GM18502 (cell line): ENCODE measurements around the gene AICDA.
"Not testable (repeated sequence)": the region's sequence is repeated elsewhere in the genome, so short reads cannot be mapped to it uniquely, and the experiment has no call there.

Source experiments
- ATAC-seq: cut with Tn5 transposase; IDR thresholded peaks from one replicate; pipeline ENCODE4 v1.9.1; 2021; ENCODE audit warnings: mild to moderate bottlenecking; ENCODE audit not compliant: unreplicated experiment, poor library complexity

The AICDA gene

DNA sequence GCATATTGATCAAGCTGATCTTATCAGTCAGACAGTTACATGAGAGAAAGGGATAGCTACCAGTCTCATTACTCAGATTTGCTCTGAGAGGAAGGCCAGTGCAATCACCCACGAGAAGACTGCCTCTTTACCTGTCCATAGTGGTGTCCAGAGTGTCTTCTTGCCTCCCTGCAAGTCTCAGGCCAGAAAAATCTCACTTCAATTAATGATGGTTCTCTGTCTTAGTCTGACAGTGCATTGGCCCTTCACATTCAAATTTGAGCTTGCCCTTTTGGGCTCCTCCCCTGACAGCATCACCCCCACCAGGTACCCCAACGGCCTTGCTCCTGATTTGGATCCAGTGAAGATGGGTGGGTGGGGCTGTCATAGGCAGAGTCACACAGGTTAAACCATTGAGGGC lies at the start of gene AICDA:
AICDA (minus strand) TSS at position 231 of the 400 bp plus-strand sequence; CDS start at position 139, 92 bp downstream.
- no peak for ATAC-seq

DNA sequence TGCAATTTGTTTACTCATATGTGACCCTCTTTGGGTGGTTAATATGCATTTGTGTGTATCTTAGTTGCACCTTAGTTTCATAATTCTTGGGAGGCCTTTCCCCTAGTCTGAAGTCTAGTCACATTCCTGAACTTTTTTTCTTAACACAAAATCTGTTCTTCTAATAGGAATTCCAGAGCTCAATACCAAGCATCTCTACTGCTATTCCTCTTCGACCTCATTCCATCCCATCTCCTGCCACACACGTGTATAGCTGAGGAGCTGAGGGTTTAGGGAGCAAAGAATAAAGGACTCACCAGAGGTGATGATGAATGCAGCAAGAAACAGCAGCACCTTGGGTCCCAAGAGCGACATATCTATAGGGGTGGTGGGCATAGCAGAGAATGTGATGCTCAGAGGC lies 49.1 kb upstream of the AICDA start:
- ATAC-seq: no peak

DNA sequence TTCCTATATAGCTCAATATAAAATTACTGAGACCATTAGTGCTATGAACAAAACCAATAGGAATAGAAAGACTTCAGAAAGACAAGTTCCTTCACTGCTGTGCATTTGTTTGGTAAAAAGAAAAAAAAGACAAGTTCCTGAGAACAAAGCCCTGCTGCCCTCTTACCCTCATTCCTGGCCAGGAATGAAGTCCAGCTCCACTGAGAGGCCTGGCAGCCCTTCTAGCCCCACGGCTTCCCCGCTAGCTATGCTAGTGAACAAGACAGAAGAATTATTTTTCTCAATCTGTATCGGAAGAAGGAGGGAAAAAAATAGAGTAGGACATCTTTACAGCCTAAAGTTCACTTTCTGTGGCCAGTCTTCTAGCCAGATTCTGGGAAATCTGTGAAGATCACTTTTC lies 48.4 kb upstream of the AICDA start:
- no peak for ATAC-seq

DNA sequence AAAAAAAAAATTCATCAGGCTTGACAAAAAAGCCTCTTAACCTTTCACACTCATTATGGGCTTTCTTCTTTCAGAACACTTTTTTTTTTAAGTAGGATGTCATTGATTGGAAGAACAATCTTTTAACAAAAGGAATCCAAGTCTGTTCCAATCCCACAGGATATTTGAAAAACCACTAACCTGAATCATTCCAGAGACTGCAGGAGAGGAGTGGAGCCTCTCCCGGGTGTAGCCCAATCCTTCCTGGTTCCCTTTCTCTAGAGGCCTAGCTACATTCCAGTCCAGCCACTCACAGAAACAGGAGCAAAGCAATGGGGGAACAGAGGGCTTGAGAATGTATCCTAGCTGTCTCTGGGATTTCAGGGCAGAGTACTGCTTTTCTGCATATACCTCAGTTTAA lies 45.7 kb upstream of the AICDA start:
- ATAC-seq: no peak

DNA sequence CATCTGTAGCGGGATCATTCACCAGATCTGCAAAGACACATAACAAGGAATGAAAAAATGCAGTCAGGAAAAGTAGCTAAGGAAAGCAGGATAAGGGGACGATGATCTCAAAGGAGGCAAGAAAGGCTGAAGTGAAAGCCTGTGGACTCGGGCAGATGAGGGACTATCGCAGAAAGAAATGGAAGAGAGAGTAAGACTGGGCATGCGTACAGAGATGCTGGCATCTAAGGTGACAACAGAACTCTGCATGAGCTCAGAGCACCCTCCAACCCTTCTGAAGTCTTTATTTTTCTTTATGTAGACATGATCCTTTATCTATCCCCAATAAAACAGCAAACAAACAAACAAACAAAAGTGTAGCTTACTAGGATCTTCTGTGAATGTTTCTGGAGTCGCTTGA lies 42.8 kb upstream of the AICDA start:
- ATAC-seq: no peak

DNA sequence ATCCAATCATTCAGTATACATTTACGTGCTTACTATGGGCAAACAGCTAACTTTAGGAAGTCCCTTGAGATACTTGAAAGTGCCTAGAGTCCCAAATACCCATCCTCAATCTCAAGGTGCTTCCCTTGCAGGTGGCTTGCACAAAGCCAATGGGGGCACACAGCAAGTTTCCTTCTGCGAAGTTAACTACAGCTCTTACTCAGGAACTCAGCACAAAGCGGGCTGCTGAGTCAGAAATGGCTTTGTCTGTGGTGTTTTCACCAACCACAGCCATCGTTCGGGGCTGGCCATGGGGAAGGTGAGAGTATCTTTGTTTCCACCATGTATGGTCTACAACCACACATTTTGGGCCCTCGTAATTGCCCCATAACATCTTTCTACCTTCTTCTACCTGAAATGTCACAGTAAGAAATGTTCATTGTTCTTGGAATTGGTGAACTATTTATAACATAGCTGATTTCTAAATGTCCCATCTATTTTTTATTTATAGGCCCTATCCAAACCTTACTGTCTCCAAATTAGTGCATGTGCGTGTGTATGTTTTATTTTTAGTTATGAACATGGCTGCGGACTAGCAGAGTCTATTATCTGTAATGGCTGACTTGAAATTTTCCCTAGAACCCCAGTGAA lies 36.0 kb upstream of the AICDA start:
- peak; percentile 83 for ATAC-seq

DNA sequence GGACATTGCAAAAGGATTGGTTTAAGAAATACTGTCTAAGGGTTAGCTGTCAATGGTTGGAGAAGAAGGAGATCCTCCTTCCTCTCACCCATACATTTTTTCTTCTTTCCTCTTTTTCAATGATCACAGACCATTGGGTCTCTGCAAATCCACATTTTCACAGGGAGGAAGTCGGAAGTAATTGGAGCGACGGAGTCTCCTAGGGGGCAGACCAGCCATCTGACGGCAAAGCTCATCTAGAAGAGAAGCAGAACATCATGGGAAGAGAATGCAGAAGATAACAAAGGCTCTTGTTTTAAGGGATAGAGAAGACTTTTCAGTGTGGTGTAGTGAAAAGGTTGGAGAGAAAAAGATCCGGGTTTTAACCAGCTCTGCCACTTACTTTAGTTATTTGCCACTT lies 35.3 kb upstream of the AICDA start:
- ATAC-seq: no peak

DNA sequence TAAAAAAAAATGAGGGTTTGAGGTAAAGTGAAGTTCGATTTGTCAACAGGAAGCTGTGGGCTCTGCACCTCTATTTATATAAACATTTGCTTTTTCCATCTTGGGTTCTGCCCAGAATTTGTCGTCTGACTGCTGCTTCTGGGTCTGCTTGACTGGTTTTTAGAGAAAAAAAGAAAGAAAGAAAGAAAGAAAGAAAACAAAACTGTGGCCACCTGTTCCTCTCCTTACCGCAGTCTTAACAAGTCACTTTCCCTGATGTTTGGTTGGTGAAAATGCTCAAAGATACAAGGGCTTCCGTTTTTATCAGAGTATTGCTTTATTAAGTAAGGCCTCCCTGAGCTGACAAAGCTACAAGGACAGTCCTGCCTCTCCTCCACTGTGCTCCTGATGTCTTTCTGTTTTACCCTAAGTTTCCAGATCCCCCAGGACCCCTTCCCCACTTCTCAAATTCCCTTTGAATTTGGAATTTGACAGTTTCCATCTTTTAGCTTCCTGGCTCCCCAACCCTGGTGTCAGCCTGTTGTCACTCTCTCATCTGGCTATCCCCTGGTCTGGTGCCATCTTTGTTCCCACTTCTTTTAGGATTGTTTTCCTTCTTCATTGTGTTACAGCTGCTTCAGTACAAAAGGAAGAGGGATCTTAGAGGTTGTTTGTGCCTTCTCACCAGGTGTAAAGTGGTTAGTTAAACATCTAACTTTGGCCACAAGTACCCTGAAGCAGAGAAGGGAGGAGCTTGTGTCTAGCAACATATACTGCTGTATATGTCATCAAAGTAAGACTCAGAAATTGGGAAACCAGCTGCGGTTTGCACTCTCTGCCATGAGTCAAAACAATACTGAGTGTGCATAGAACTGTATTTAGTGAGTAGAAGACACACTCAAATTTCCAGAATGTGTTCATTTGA lies 31.9 kb upstream of the AICDA start:
- peak; percentile 68 for ATAC-seq

DNA sequence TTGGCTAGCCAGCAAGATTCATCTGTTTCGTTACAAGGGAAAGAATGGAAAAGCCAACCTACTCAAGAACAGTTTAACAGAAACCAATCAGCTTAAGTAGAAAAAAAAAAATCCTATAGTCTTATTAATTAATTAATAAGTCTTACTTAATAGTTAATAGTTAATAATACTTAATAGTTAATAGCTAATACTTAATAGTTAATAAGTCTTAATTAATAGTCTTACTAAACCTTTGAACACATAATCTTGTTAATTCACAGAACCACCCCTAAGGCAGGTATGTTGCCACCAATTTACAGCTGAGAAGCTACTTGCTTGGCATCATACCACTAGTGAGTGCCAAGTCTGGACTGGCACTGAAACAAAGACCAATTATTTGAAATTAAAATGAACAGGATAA lies 30.1 kb upstream of the AICDA start:
- ATAC-seq: no peak

DNA sequence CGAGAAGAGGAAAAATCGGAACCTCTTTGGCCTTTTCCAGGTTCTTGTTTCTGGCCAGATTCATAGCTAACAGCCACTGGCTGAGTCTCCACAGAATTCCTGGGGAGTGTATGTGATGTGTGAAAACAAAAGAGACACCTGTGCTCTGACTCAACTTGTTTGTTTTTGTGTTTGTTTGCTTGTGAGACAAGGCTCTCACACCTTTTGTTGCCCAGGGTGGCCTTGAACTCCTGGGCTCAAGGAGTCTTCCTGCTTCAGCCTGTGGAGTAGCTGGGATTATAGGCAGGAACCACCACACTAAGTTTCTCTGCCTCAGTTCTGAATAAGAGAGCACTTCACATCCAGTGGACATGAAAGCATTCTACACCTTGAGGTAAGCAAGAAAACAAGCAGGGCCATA lies 27.3 kb upstream of the AICDA start:
- no peak for ATAC-seq

DNA sequence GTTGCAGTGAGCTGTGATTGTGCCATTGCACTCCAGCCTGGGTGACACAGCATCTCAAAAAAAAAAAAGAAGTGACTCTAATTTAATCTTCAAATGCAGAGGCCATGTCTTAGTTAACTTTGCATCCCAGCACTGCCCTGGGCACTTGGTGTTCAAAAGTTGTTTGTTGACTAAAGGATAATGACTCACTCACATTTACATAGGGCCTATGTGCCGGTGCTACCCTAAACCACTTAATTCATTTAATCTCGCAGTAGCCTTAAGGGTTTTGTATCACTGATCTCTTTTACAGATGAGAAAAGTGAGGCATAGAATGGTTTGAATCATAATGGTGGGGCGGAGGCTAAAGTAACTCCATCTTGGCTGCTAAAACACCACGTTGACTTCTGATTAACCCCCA lies 26.3 kb upstream of the AICDA start:
- no peak for ATAC-seq

DNA sequence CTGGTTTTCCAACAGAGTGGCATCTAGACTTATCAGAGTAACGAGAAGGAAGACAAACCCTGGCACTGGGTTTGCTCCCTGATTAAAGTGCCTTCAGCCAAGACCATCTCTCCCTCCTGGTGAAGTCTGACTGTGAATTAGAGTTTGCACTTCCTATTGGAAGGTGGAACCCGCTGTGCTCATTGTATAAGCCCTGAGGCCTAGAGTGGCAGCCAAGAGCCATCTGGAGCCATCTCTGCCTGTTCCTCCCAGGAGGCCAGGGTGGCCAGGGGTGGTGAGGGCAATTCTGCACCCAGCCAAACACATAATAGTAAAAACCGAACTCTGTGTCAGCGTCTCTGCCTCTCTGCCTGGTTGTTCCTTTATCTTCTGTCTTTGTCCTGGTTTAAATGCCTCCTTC lies 25.0 kb upstream of the AICDA start:
- no peak for ATAC-seq

DNA sequence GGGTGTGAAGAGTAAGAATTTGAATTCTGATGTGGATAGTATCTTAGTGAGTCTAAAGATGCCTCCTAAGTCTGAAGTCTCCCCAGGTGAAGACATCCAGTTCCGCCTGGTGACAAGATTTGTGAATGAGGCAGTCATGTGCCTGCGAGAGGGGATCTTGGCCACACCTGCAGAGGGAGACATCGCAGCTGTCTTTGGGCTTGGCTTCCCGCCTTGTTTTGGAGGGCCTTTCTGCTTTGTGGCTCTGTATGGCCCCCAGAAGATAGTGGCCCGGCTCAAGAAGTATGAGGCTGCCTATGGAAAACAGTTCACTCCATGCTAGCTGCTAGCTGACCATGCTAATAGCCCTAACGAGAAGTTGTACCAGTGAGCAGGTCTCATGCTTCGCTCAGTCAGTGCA lies 24.6 kb upstream of the AICDA start:
- ATAC-seq: no peak

DNA sequence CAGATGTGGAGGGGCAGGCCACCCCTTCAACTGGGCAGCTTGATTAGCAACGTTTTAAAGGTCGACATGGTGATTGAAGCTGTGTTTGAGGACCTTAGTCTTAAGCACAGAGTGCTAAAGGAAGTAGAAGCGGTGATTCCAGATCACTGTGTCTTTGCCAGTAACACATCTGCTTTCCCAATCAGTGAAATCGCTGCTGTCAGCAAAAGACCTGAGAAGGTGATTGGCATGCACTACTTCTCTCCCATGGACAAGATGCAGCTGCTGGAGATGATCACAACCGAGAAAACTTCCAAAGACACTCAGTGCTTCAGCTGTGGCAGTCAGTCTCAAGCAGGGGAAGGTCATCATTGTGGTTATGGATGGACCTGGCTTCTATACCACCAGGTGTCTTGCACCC lies 23.9 kb upstream of the AICDA start:
- no peak for ATAC-seq

DNA sequence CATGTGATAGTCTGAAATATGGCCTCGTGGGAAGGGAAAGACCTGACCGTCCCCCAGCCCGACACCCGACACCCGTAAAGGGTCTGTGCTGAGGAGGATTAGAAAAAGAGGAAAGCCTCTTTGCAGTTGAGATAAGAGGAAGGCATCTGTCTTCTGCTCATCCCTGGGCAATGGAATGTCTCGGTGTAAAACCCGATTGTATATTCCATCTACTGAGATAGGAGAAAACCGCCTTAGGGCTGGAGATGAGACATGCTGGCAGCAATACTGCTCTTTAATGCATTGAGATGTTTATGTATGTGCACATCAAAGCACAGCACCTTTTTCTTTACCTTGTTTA lies 23.3 kb upstream of the AICDA start:
- not testable (repeated sequence) for ATAC-seq

DNA sequence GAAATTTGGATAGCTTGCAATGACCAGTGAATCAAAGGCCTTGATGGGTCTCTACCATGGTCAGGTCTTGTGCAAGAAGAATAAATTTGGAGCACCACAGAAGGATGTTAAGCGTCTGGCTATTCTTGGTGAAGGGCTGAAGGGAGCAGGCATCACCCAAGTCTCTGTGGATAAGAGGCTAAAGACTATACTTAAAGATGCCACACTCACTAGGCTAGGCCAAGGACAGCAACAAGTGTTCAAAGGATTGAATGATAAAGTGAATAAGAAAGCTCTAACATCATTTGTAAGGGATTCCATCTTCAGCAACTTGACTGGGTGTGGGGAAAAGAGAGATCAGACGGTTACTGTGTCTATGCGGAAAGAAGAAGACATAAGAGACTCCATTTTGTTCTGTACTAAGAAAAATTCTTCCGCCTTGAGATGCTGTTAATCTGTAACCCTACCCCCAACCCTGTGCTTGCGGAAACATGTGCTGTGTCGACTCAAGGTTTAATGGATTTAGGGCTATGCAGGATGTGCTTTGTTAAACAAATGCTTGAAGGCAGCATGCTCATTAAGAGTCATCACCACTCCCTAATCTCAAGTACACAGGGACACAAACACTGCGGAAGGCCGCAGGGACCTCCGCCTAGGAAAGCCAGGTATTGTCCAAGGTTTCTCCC lies 22.8 kb upstream of the AICDA start:
- not testable (repeated sequence) for ATAC-seq

DNA sequence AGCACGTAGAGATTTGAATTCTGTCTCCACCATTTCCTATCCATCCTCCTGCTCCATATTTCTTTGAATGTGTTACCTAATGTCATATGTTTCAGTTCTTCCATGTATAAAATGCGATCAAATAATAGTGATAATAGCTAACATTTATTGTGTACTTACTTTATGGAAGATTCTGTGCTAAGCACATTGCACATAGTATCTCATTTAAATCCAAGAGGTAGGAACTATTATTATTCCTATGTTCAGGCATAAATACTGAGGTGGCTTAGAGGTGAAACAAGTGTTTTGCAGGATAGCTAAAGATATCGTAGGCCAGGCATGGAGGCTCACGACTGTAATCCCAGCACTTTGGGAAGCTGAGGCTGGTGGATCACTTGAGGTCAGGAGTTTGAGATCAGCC lies 17.5 kb upstream of the AICDA start:
- no peak for ATAC-seq

DNA sequence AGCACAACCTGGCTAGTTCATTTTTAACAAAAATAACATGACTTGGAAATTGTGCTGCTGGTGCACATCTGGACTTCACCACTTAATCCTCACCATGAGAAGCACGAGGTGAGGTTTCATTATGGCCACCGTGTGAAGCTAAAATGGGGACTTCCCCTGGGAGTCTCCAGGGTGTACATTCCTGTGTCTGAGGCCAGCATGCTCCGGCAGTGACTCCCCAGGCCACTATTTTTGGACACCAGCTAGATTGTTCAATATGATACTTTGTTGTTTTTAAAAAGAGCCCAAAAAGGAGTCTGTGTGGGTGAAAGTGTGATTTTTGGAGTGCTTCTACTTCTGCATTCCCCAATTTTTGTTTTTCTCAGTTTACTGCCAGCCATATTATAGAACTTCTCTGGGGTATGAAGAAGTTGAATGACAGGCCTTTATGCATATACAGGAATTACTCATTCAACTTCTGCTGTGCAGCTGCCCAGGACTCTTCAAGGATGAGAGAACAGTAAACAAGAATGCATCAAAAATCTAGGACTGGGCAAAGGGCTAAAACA lies 16.9 kb upstream of the AICDA start:
- peak; percentile 94 for ATAC-seq

DNA sequence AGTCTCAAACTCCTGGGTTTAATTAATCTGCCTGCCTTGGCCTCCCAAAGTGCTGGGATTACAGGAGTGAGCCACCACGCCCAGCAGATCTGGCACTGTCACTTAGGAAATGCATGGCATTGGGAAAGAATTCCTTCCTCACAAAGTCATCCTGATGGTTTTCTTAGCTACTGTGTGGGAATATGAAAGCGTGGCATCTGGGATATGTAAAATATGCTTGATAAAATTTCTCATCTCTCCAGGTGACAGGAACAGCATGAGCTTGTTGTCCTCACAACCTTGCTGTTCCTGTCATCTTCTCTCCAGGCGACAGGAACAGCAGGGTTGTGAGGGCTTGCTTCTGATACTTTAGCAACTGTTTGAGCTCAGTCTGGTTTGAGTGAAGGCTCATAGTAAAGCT lies 16.1 kb upstream of the AICDA start:
- ATAC-seq: no peak

DNA sequence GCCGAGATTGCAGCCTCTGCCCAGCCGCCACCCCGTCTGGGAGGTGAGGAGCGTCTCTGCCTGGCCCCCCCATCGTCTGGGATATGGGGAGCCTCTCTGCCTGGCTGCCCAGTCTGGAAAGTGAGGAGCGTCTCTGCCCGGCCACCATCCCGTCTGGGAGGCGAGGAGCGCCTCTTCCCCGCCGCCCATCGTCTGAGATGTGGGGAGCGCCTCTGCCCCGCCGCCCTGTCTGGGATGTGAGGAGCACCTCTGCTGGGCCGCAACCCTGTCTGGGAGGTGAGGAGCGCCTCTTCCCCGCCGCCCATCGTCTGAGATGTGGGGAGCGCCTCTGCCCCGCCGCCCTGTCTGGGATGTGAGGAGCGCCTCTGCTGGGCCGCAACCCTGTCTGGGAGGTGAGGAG lies 12.1 kb upstream of the AICDA start:
- not testable (repeated sequence) for ATAC-seq

DNA sequence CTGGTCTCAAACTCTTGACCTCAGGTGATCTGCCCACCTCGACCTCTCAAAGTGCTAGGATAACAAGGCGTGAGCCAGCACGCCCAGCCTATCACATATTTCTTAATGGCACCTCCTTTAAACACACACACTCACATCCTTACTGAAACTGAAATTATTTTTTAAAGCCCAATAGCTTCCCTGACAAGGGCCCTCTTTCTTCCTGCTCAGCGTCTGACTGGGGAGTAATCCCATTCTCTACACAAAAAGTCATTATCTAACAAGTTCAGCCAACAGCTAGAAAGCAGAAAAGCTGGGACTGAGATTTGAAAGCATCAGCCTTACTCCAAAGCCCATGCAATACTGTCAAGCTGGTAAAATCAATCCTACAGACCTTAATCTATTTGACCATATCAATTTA lies 10.0 kb upstream of the AICDA start:
- ATAC-seq: no peak
